Thymus (tissue), 11 donors: ENCODE results near the gene ABHD15. TPM values are rescaled to one million over a fixed set of nuclear protein-coding genes. Genes with fewer than 3 reads are reported as not detected.
A peak's percentile ranks its signal among the peaks of the same experiment; 100 is the strongest.

Experiments used
- DNase-seq, 9 donors: peaks; one replicate each; pipeline ENCODE4 v3.0.0-alpha.2; 2013; ENCODE audit warnings: low spot score in 9 of 9, low read depth in 6 of 9, missing footprints in 1 of 9
- H3K27ac ChIP-seq, 2 donors: one replicate each; pipeline ENCODE4 v1.5.1; 2013; ENCODE audit warnings: control low read depth in 1 of 2, low read depth in 1 of 2, low read length in 1 of 2, mild to moderate bottlenecking in 1 of 2, moderate library complexity in 1 of 2
- H3K27me3 ChIP-seq, 2 donors: one replicate each; pipeline ENCODE4 v1.5.1; 2013; ENCODE audit warnings: low read length in 1 of 2; ENCODE audit not compliant: control insufficient read depth in 2 of 2, insufficient read depth in 1 of 2
- H3K36me3 ChIP-seq, 2 donors: one replicate each; pipeline ENCODE4 v1.5.1; 2013; ENCODE audit warnings: low read length in 1 of 2, mild to moderate bottlenecking in 1 of 2, moderate library complexity in 1 of 2; ENCODE audit not compliant: control insufficient read depth in 2 of 2, insufficient read depth in 2 of 2
- H3K4me1 ChIP-seq, 2 donors: one replicate each; pipeline ENCODE4 v1.5.1; 2013; ENCODE audit warnings: low read length in 2 of 2; ENCODE audit not compliant: control insufficient read depth in 2 of 2, insufficient read depth in 2 of 2
- H3K4me3 ChIP-seq, 2 donors: one replicate each; pipeline ENCODE4 v1.5.1; 2013; ENCODE audit warnings: low read length in 2 of 2, control low read depth in 1 of 2, mild to moderate bottlenecking in 1 of 2
- H3K9me3 ChIP-seq, 2 donors: one replicate each; pipeline ENCODE4 v1.5.1; 2013; ENCODE audit warnings: low read length in 1 of 2, mild to moderate bottlenecking in 1 of 2; ENCODE audit not compliant: control insufficient read depth in 2 of 2, insufficient read depth in 1 of 2
- WGBS: extraction: QIAGEN DNeasy Blood & Tissue Kit; methylation state at CpG from one replicate; pipeline ENCODE4 v1.1.7; 2013; 5-methylcytosine and 5-hydroxymethylcytosine counted together
- polyA plus RNA-seq: library from polyadenylated mRNA; stranded (reverse); fragments of 200-250 nt; gene quantifications from one replicate; pipeline ENCODE4 v1.2.3, GENCODE V29; 2013
- total RNA-seq: library from RNA; stranded (reverse); fragments of 120-200 nt; gene quantifications from one replicate; pipeline ENCODE4 v1.2.4, GENCODE V29; 2013
- donor health status: healthy.

ABHD15 gene
- total and polyA plus RNA-seq, 2 donors, result 3.4 to 7.8 TPM

DNA sequence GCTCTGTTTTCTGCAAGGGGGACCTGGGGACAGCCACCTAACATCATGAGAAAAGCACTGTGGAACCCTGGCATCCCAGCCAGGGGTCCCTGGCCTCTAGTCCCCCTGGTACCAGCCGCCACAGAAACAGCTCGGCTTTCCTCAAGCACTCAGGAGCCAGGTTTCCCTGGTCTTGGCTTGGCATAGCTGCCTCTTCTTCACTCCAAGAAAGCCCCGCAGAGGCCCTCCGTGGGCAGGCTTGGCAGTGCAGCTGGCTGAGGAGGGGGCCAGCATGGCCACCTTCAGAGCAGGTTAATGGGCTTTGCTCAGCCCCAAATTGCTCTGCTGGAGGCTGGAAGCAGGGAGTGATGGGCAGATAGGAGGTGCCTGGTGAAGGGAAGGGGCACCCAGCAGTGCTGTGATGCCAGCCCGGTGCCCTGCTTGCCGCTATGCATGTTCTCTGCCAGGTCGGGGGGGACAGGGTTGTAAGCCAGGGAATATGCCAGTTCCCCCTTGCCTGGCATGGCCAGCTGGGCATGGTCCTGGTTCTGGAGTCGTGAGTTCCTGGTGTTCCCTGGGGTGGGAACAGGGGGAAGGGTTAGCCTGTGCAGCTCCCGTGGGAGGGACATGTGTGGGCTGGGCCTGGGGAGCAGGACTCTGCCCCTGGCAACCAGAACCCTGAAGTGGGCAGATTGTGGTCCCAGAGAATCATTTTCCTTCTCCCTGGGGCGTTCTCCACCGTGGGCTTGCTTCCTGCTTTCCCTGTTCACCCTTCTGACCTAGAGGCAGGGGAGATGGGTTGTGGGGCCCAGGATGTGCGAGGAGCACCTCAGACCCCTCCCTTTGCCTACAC is 29.3 kb upstream of the ABHD15 start:
- Histone ChIP-seq H3K27ac (no peak overlapping the region), H3K4me1 (peaks cover 23 to 29% of the 10 kb centered on the region in 2 donors), H3K9me3 (peaks cover 0 to 7% of the 10 kb centered on the region in 2 donors), H3K36me3 (no peaks in the 10 kb centered on the region), H3K27me3 (peaks cover 0 to 25% of the 10 kb centered on the region in 2 donors), H3K4me3 (no peak overlapping the region)
- WGBS, result 96% methylated on average over 12 of the region's 12 CpGs
- DNase-seq, result no peak

DNA sequence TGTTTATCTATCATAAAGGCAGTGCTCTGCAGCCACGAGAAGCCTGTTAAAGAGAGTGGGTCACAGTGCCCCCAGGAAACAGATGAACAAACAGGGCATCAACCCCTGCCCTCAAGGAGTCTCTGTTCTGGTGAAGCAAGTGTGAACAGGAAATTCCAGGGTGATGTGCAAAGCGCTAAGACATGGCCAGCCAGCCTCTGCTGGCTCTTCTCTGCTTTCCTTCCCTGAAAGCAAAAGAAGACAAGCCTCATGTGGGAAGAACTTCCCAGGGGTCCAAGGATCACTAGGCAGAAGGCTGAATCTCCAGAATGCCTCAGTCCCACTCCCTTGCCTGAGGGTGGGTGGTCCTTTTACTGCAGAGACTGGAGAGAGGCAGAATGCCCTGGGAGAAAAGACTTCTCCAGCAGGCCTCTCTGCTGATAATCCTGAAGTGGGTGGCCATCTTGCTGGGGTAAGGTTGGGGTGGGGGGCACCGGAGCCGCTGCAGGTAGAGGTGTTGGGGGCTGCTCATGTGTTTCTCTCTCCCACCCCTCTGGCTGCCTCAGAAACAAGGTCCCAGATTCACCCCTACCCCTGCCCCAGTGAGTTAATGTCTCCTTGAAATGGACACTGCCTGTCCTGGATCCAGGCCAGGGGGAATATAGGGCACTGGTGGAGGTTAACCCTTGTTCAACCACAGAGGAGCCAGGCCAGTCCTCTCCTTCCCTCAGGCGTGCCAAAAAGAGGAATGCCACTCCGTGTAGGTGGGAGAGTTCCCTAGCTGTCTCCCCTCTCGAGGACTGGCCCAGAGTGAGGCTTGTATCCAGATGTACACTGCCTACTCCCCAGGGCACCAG is 28.5 kb upstream of the ABHD15 start:
- Histone ChIP-seq H3K27ac (no peak overlapping the region), H3K9me3 (peaks cover 0 to 8% of the 10 kb centered on the region in 2 donors), H3K4me3 (no peak overlapping the region), H3K27me3 (peaks cover 0 to 25% of the 10 kb centered on the region in 2 donors), H3K4me1 (peaks cover 31 to 37% of the 10 kb centered on the region in 2 donors), H3K36me3 (no peaks in the 10 kb centered on the region)
- DNase-seq, result no peak
- WGBS, result 92% methylated on average over 7 of the region's 7 CpGs

DNA sequence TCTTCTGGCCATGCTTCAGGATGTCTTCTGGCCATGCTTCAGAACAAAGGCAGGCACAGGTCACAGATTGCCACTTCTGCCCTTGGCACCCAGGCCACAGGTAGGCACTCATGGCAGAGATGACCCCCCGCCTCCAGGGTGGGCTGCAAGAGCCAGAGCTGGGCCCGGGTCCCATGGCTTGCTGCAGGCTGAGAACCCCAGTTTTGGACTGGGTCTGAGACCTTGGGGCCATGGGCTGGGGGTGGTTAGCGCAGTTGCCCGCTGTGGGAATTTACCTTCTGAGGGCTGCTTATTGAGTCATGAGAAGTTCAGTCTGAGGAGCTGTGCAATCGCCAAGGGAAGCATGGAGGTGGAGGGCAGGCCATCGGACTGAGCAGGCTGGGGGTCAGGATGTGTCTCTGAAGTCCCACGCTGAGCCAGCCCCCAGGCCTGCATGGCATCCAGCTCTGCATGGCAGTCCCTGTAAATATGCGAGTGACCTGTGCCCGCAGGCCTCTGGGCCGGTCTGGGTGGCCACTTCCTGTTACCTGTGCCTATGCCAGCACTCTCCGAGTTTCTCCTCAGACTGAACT is 27.8 kb upstream of the ABHD15 start:
- Histone ChIP-seq H3K36me3 (no peaks in the 10 kb centered on the region), H3K27ac (no peak overlapping the region), H3K4me1 (peaks cover 37 to 44% of the 10 kb centered on the region in 2 donors), H3K27me3 (peaks cover 0 to 25% of the 10 kb centered on the region in 2 donors), H3K4me3 (no peak overlapping the region), H3K9me3 (peaks cover 0 to 8% of the 10 kb centered on the region in 2 donors)
- DNase-seq, result no peak
- 96% methylated on average over 11 of the region's 11 CpGs for WGBS

DNA sequence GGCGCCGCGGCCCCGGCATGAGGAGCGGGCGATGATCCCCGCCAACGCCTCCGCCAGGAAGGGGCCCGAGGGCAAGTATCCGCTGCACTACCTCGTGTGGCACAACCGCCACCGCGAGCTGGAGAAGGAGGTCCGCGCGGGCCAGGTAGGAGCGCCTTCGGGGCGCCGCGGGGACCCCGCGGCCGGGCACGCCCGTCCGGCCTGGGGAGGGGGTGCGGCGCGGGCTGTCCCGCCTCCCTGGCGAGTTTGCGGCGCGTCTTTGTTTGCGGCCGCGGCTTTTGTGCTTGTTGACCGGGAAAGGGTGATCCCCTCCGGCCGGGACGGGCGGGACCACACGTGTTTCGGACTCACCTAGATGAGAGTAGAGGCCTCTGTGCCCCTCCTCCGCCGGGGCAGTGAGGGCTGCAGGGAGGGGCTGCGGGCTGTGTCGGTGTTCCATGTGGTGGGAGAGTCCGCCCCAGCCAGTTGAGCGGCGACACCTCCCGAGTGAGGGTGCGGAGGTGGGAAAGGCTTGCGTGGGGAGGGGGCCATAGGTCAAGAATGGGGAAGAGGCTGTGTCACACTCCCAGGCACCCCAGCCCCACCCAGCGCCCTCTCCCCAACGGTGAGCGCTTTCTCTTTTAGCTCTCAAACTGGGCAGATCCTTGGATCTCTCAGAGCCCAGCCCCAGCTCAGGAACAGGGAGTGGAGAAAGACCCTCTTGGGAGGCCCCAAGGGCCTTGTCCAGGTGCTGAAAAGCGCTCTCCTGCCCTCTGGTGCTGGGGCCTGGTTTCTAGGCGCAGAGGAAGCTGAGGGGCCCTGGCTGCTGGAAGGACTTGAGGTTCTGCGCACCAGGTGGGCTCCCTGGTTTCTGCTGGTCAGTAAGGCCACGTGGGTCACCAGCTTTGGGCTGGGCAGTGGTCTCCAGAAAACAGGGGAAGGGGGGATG is 27.0 kb upstream of the ABHD15 start:
- Histone ChIP-seq H3K27ac (peak overlapping the region in 1 of 2 donors; percentile 3), H3K4me1 (peaks cover 37 to 44% of the 10 kb centered on the region in 2 donors), H3K27me3 (peaks cover 0 to 24% of the 10 kb centered on the region in 2 donors), H3K36me3 (no peaks in the 10 kb centered on the region), H3K9me3 (peaks cover 0 to 8% of the 10 kb centered on the region in 2 donors), H3K4me3 (peak overlapping the region; percentile 42 to 84)
- peak in 1 of 9 donors; percentile 51 for DNase-seq
- 4% methylated on average over 63 of the region's 64 CpGs for WGBS

DNA sequence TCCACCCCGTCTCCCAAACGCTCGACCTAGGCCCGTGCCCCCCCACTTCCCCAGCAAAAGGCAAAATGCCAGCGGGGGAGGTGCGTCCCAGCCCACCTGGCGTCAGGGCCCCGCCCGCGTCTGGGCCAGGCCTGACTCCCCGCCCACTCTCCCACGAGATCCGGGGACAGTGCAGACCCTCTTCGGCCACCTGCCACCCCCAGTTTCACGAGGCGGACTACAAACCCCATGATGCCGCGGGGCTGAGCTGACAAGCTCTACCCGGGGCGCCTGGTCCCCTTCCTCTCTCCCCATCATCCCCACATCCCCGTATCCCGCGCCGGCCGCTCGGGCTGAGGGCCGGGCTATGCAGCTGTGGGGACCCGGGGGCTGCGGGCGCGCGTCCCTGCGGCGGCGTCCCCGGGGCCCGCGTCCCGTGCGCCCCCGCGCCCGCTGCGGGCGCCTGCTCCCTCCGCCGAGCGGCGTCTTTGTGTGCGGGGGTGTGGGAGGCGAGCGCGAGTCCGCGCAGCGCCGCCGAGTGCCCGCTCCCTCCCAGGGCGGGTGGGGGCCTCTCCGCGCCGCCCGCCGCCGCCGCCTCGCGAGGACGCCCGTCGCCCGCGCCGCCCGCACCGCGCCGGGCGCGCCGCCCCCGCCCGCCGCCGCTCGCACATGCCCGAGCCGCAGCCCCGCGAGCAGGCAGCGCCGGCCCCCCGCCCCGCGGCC is 26.2 kb upstream of the ABHD15 start, which contains the start of gene ANKRD13B:
Gene ANKRD13B (plus strand): TSS at position 283 of the 702 bp plus-strand sequence. CDS start 490 bp downstream, outside the sequence.
- DNase-seq, result peak in 1 of 9 donors; percentile 54
- Histone ChIP-seq H3K4me3 (peak within 1 kb of the TSS; percentile 52 to 84), H3K36me3 (no peaks in the 10 kb centered on the region), H3K9me3 (peaks cover 0 to 8% of the 10 kb centered on the region in 2 donors), H3K27ac (peak within 1 kb of the TSS in 1 of 2 donors; percentile 15), H3K4me1 (peaks cover 44 to 53% of the 10 kb centered on the region in 2 donors), H3K27me3 (peaks cover 0 to 23% of the 10 kb centered on the region in 2 donors)
- WGBS, result under 1% methylated on average over 95 of the region's 96 CpGs

DNA sequence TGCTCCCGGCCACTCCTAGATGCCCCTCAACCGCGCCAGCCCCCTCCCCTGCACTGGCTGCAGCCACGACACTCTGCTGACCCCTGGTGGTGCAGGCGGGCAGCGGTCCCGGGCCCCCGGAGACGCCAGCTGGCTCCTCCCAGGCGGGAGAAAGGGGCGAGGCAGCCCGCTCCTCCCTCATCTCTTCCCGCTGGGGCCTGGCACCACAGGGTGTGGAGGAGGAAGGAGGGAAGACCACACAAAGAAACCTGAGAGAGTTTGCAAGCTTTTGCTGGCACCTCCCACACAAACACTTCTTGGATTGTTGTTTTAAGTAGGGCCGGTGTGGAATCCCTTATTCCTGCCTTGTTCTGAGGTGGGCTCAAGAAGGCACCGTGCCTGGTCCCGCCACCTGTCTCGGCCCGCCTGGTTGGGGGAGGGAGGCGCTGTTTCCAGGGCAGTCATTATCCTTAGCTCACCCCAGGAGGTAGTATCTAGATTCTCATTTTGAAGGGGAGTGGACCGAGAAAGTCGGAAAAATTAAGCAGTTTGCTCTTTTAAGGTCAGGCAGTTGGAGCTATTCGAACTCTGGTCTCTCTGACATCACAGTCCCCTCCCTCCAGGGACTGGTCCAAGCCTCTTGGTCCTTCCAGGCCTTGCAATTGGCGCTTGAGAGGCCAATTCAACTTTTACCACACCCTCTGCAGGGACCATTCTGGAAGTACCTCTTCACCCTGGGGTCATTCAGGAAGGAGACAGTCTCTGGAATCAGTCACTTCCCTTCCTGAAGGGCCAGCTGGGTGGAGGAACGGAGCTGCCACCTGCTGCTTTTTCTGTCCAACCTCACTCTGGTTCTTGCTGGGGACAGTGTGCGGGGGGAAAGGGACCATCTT is 25.1 kb upstream of the ABHD15 start:
- Histone ChIP-seq H3K4me1 (peaks cover 45 to 61% of the 10 kb centered on the region in 2 donors), H3K27ac (peak overlapping the region in 1 of 2 donors; percentile 15)
- 21% methylated on average over 25 of the region's 25 CpGs for WGBS

DNA sequence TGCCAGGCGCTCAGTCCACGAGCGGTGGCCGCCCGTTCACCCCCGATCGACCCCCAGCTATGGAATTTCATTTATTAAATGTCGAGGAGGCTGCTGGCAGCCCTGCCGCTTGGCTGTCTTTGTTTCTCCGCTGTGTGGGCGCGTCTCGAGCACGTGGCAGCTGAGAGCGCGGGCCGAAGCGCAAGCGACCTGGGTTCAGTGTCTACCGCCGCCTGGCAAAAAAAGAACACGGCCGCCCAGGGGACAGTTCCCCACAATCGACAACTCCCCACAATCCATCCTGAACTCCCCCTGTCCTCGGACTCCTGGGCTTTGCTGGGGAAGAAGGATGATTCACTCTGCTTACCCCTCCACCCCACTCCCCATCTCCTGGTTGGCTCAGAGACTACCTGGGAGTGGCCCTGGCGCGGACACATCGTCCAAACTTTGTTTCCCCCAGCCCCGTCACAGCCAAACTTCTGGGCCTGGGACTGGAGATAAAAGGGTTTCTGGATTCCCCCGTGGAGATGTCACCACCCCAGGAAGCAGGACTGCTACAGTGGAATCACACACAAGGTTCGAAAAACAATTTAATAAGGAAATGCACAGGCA is 24.4 kb upstream of the ABHD15 start:
- Histone ChIP-seq H3K27ac (peak overlapping the region; percentile 32 to 58), H3K9me3 (peaks cover 0 to 8% of the 10 kb centered on the region in 2 donors), H3K36me3 (peaks cover 0 to 2% of the 10 kb centered on the region in 2 donors), H3K27me3 (peaks cover 0 to 23% of the 10 kb centered on the region in 2 donors), H3K4me1 (peaks cover 45 to 64% of the 10 kb centered on the region in 2 donors), H3K4me3 (peak overlapping the region; percentile 16 to 25)
- WGBS, result 2% methylated on average over 31 of the region's 31 CpGs
- DNase-seq, result peak in 1 of 9 donors; percentile 63

More for the DNA sequence above, 25.1 kb upstream of the ABHD15 start:
- peaks cover 0 to 8% of the 10 kb centered on the region in 2 donors for H3K9me3 ChIP-seq
- peaks cover 0 to 23% of the 10 kb centered on the region in 2 donors for H3K27me3 ChIP-seq
- DNase-seq, result peak in 3 of 9 donors; percentile 73 to 81 (median 81)
- H3K4me3 ChIP-seq, result peak overlapping the region; percentile 16 to 25
- peaks cover 0 to 2% of the 10 kb centered on the region in 2 donors for H3K36me3 ChIP-seq
